Suppressor macrophage (primary cell): Measurements from ENCODE around the gene WDR62.
A peak's percentile ranks its signal among the peaks of the same experiment; 100 is the strongest.

Source experiments
- DNase-seq, 4 experiments: peaks; one replicate each; pipeline ENCODE4 v3.0.0-alpha.2; 2020 to 2022

Gene WDR62

GRCh38 chr19:36081894-36082293 is 27.2 kb downstream of the WDR62 start:
- DNase-seq = no peak

GRCh38 chr19:36082916-36083315 is 28.2 kb downstream of the WDR62 start:
- DNase-seq = no peak

GRCh38 chr19:36084231-36085009 is 29.7 kb downstream of the WDR62 start:
- no peak for DNase-seq

GRCh38 chr19:36086326-36086725 is 31.6 kb downstream of the WDR62 start:
- DNase-seq = no peak

- DNase-seq = no peak
Measured at GRCh38 chr19:36089847-36090246, 35.1 kb downstream of the WDR62 start.

GRCh38 chr19:36090910-36091695 is 36.4 kb downstream of the WDR62 start:
- DNase-seq = no peak

- no peak for DNase-seq
Measured at GRCh38 chr19:36092566-36092965, 37.9 kb downstream of the WDR62 start.

- DNase-seq = no peak
Measured at GRCh38 chr19:36093146-36093662, 38.5 kb downstream of the WDR62 start.

- no peak for DNase-seq
Measured at GRCh38 chr19:36093687-36094086, 39.0 kb downstream of the WDR62 start.

GRCh38 chr19:36097036-36097435 is 42.3 kb downstream of the WDR62 start:
- DNase-seq = no peak

GRCh38 chr19:36099166-36099785 is 44.6 kb downstream of the WDR62 start:
- no peak for DNase-seq

- DNase-seq = peak; percentile 9 to 71 (median 52)
Measured at GRCh38 chr19:36100476-36100875, 45.8 kb downstream of the WDR62 start.

GRCh38 chr19:36101550-36102327 is 47.0 kb downstream of the WDR62 start:
- DNase-seq = no peak

GRCh38 chr19:36103040-36103626 is 48.4 kb downstream of the WDR62 start:
- DNase-seq = no peak

GRCh38 chr19:36103842-36104552 is 49.3 kb downstream of the WDR62 start:
- DNase-seq = no peak

GRCh38 chr19:36106441-36106840 is 51.7 kb downstream of the WDR62 start:
- no peak for DNase-seq

GRCh38 chr19:36106991-36107390 is 52.3 kb downstream of the WDR62 start:
- DNase-seq = no peak

- no peak for DNase-seq
Measured at GRCh38 chr19:36108684-36109083, 54.0 kb downstream of the WDR62 start.

- DNase-seq = no peak
Measured at GRCh38 chr19:36110487-36111199, 55.9 kb downstream of the WDR62 start, which contains the start of gene OVOL3. Gene OVOL3, plus strand, starts transcription at chr19:36111143. Its CDS starts 60 bp downstream, at chr19:36111203.

- no peak for DNase-seq
Measured at GRCh38 chr19:36111200-36111539, 56.5 kb downstream of the WDR62 start.

GRCh38 chr19:36112678-36113077 is 58.0 kb downstream of the WDR62 start:
- no peak for DNase-seq
